HG03175 (cell line): ENCODE measurements around the gene ILF3.

Source experiments
- ATAC-seq: cut with Tn5 transposase; IDR thresholded peaks from one replicate; pipeline ENCODE4 v1.9.1; 2021; ENCODE audit warnings: mild to moderate bottlenecking, moderate library complexity; ENCODE audit not compliant: unreplicated experiment

The ILF3 gene

DNA sequence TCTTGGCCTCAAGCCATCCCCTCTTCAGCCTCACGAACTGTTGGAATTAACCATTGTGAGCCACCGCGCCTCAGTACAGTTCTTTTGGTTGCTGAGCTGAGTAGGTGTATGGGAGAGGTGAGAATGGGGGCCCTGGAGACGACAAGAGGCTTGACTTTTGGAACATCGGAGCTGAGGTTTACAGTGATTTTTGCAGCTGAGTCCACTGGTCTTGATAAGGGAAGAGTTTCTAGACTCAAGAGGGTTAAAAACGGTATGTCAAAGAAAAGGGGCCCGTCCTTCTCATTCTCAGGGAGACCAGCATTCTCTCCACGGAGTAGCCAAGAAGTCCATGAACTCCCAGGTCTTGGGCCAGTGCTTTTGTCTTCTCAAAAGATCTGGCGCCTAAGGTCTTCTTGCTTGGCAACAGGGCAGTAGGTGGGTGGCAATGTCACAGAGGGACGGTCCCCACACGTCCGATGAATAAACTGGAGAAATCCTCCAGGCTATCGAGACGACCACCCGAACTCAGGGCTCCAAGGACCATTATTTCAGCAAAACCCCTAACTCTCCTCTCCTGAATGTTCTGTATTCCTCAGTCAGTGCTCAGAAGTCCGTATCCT is 40.7 kb downstream of the ILF3 start:
- no peak for ATAC-seq

GRCh38 chr19:10695401-10696398 is 41.6 kb downstream of the ILF3 start:
- ATAC-seq = peak; percentile 75

DNA sequence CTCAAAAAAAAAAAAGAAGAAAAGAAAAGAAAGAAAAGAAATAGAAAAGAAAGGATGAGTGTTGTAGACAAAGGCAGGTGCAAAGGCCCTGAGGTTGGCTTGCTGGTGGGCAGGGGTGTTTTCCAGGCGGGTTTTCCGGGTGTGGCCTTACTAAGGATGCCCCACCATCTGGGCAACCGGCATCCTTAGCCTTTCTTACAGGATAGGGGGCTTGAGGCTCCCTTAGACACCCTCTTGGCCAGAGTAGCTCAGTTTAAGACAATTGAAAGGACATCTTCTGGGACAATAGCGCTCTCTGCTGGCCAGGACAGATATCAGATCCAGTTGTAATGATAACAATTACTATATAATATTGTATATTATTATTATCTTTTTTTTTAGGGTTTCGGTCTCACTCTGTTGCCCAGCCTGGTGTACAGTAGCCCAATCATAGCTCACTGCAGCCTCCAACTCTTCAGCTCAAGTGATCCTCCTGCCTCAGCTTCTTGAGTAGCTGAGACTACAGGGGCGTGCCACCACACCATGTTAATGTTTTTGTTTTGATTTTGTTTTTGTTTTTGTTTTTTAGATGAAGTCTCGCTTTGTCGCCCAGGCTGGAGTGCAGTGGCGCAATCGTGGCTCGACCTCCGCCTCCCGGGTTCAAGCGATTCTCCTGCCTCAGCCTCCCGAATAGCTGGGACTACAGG is 45.6 kb downstream of the ILF3 start:
- ATAC-seq = no peak

DNA sequence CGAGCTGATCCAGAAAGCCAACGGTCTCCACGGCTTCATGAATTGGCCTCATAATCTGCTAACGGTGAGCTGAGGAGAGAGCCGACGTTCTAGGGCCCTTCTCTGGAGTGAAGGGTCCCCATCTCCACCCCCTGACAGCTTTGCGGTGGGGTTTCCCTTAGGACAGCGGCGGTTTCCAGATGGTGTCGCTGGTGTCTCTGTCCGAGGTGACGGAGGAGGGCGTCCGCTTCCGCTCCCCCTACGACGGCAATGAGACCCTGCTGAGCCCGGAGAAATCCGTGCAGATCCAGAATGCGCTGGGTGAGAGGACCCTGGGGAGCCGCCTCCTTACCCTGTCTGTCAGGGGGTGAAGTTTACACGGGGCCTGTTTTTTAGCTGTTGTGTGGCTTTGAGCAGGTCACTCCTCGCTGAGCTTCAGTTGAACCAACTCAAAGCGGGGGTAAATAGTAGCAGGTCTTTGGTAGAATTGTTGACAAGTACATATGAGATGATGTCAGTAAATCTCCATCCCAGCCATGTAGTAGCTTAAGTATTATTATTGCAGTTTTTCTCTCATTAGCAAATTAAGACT is 47.9 kb downstream of the ILF3 start:
- no peak for ATAC-seq

DNA sequence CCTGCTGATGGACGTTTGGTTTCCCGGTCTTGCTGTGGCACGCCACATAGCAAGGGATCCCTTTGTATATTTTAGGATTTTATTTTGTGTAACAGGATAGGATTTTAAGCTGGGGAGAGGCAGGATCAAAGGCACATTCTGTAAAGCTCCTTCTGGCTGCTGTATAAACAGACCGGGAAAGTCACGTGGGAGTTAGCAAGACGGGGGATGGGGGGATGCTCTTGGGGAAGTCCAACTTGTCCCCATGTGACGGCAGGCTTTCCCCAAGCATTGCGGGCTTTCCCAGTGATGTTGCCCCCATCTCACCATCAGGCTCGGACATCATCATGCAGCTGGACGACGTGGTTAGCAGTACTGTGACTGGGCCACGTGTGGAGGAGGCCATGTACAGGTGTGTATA is 52.8 kb downstream of the ILF3 start:
- ATAC-seq = no peak

- ATAC-seq = no peak
Observed at GRCh38 chr19:10707440-10707839, 53.3 kb downstream of the ILF3 start.

GRCh38 chr19:10708291-10708690 is 54.1 kb downstream of the ILF3 start:
- no peak for ATAC-seq

- no peak for ATAC-seq
Observed at GRCh38 chr19:10712045-10712444, 57.9 kb downstream of the ILF3 start.

GRCh38 chr19:10712754-10713153 is 58.6 kb downstream of the ILF3 start:
- ATAC-seq = no peak

DNA sequence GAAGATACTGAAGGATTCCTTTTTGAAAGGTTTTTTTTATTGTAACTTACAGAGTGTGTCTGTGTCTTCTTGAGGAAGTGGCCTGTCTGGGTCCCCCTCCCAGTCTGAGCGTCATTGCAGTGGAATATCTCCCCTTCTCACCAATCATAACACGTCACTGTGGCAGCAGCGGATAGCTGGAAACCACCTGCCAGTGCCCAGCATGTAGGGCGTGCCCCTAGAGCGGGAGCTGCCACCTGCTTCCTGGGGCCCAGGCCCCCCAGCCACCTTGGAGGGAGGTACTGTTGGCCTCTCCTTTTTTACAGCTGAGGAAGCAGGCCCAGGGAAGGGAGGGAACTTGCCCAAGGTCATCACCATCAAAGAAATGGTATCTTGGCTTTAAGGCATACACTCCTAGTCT is 59.2 kb downstream of the ILF3 start:
- no peak for ATAC-seq

DNA sequence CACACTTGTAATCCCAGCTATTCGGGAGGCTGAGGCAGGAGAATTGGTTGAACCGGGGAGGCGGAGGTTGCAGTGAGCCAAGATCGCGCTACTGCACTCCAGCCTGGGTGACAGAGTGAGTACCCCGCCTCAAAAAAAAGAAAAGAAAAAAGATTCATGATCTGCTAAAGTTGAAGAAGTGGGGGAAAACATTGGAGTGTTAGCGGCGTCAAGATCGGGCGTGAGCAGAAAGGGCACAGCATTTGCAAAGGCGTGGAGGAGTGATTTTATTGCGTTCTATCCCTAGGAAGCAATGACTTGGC is 62.9 kb downstream of the ILF3 start:
- ATAC-seq = no peak

DNA sequence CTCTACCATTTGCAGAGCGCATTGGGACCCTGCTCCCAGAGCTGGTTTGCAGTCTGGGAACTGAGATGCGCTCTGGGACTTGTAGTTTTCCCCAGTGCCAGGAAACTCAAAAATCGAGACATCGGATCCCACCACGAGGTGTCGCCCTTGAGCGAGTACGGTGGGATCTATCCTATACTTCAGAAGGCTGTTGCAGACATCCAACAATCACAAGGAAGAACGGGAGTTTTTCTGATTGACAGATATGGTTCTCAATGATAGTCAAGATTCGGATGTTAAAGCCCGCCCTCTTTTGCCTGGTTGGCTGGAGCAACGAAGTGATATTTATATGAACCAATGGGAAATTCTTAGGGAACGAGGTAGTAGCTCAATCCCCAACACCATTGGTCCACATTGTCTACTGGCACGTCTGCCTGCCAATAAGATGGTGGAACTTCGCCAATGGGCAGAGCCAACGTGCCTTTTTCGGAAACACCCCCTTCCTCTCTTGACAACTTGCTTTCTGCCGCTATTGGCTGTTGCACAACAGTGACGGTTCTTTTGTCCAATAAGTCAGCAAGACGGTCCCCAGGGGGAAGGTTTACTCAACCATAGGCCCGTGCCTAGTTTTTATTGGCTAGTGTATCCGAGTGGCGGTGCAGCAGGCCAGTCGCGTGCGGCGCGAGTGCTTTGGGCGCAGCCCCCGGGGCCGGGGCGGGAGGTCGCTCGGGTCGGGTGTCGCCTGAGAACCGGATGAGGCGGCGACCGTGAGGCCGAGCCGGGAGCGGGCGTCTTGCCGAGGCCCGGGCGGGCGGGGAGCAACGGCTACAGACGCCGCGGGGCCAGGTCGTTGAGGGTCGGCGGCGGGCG is 63.4 kb downstream of the ILF3 start, which contains the start of gene DNM2:
Gene DNM2 (plus strand): TSS at position 724 of the 849 bp plus-strand sequence. CDS start 164 bp downstream, outside the sequence.
- ATAC-seq = peak; percentile 86

GRCh38 chr19:10718205-10719196 is 64.4 kb downstream of the ILF3 start:
- ATAC-seq = peak; percentile 5

GRCh38 chr19:10719466-10719961 is 65.4 kb downstream of the ILF3 start:
- ATAC-seq = no peak

DNA sequence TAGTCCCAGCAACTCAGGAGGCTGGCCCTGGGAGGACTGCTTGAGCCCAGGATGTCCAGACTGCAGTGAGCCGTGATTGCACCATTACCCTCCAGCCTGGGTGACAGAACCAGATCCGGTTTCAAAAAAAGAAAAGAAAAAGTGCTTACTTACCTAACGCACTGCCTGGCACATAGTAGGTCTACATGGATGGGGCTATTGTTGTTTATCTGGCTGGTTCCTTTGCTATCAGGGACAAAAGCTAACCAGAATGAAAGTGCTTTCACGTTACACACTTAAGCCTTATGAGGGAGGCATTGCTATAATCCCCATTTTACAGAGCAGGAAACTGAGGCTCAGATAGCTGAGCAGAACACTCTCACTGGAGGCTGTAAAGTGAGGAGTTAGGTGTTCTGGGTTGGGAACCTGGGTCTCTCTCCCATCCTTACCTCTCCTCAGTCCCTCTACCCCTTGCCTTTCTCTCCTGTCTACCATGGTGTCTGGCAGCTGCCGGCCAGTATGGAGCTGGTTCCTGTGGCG is 66.5 kb downstream of the ILF3 start:
- no peak for ATAC-seq

GRCh38 chr19:10723591-10723990 is 69.4 kb downstream of the ILF3 start:
- ATAC-seq = no peak

DNA sequence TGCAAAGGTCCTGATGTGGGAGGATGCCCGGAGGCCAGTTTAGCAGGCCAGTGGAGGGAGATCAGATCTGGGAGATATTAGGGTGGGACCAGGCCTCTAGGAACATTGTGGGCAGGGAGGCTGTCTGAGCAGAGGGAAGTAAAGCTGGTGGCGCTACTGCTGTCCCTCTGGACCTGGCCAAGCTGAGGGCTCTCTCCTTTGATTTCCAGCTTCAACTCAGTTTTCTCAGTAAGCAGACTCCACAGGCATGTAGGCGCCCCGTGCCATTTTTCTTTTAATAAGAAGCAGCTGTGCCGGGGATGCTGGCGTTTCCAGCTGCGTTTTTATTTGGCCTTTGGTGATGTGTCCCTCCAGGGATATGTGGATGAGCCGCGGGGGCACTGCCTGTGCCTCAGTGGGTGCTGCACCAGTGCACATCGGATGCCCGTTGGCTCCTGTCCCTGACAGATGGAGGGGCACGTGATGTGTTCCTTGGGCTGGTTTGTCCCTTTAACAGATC is 70.5 kb downstream of the ILF3 start:
- no peak for ATAC-seq

GRCh38 chr19:10725415-10725814 is 71.3 kb downstream of the ILF3 start:
- ATAC-seq = no peak

- no peak for ATAC-seq
Observed at GRCh38 chr19:10726268-10726667, 72.1 kb downstream of the ILF3 start.
